K562 (cell line): ENCODE results near the gene PPP1R13B. TPM values are rescaled to one million over a fixed set of nuclear protein-coding genes. Genes with fewer than 3 reads are reported as not detected.
A peak's percentile ranks its signal among the peaks of the same experiment; 100 is the strongest.

ENCODE experiments used
- EP400 ChIP-seq: fragments of 450-650 bp; IDR thresholded peaks from 2 replicates; pipeline ENCODE4 v1.6.1; 2017; ENCODE audit warnings: antibody characterized with exemption, mild to moderate bottlenecking, moderate library complexity
- FOS ChIP-seq: IDR thresholded peaks from 3 replicates; pipeline ENCODE4 v1.6.1; 2011; ENCODE audit not compliant: insufficient read length; ENCODE audit errors: extremely low read depth
- MGA ChIP-seq: fragments of 450-650 bp; IDR thresholded peaks from 2 replicates; pipeline ENCODE4 v1.6.1; 2016; ENCODE audit warnings: mild to moderate bottlenecking, moderate library complexity
- ZKSCAN3 ChIP-seq: fragments of 250-450 bp; sonication (Bioruptor Pico); IDR thresholded peaks from 2 replicates; pipeline ENCODE4 v1.4.0; 2020
- polyA plus RNA-seq, 8 experiments: library from polyadenylated mRNA; depleted of rRNA in 4 of 8; stranded (reverse) in 5 of 8; unstranded in 3 of 8; fragments of >200 nt; fragmentation: Nextera tagmentation in 2 of 8; fragmentation: Illumina TruSeq in 1 of 8; extraction: Ambion mirVana in 2 of 8; extraction: Trizol in 1 of 8; gene quantifications; 2 replicates each; pipeline versions ENCODE4 v1.2.1 to v1.2.3, GENCODE V29; 2011 to 2014; ENCODE audit warnings: inconsistent platforms in 1 of 8, missing spikeins in 1 of 8
- total RNA-seq, 7 experiments: library from RNA; depleted of rRNA in 6 of 7; stranded (reverse); fragments of >200 nt in 6 of 7; fragmentation: Illumina TruSeq in 2 of 7; extraction: Trizol in 2 of 7; gene quantifications; 2 replicates each; pipeline versions ENCODE4 v1.2.1 to v1.2.3, GENCODE V29; 2011 to 2021; ENCODE audit warnings: low replicate concordance in 1 of 7
- TF ChIP-seq, protein P1 (sequence below), 2 experiments: fragments of 450-650 bp; IDR thresholded peaks; 2 replicates each; pipeline ENCODE4 v1.6.1; 2016
- TF ChIP-seq, protein P2 (sequence below), 3 experiments: IDR thresholded peaks in 2 of 3; conservative IDR thresholded peaks in 1 of 3; 2 replicates each; pipeline ENCODE4 v1.5.1; 2011 to 2012; ENCODE audit warnings: low read length in 3 of 3, mild to moderate bottlenecking in 3 of 3, control low read depth in 2 of 3, improper control_type of control experiment in 1 of 3, inconsistent platforms in 1 of 3, low read depth in 1 of 3, mixed read lengths in 1 of 3, moderate library complexity in 1 of 3; ENCODE audit not compliant: insufficient read depth in 2 of 3
- TF ChIP-seq, protein P3 (sequence below): fragments of 450-650 bp; IDR thresholded peaks from 2 replicates; pipeline ENCODE4 v1.6.1; 2016; ENCODE audit warnings: mild to moderate bottlenecking

Gene PPP1R13B
- total and polyA plus RNA-seq, 9 of the 15 experiments (the other 6 are each of a cell fraction or from before 2014, with no cell fraction given): 0.03 to 1.7 (median 0.15) TPM

GRCh38 chr14:103715052-103716000, 132.0 kb downstream of the PPP1R13B start, which contains the start of the genes XRCC3 and ZFYVE21 (continued):
- TF ChIP-seq, protein P1, sequence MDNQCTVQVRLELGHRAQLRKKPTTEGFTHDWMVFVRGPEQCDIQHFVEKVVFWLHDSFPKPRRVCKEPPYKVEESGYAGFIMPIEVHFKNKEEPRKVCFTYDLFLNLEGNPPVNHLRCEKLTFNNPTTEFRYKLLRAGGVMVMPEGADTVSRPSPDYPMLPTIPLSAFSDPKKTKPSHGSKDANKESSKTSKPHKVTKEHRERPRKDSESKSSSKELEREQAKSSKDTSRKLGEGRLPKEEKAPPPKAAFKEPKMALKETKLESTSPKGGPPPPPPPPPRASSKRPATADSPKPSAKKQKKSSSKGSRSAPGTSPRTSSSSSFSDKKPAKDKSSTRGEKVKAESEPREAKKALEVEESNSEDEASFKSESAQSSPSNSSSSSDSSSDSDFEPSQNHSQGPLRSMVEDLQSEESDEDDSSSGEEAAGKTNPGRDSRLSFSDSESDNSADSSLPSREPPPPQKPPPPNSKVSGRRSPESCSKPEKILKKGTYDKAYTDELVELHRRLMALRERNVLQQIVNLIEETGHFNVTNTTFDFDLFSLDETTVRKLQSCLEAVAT (IDR thresholded peaks at IDR 0.05): peak in 1 of 2 experiments; percentile 96; a peak in 1 of 4 replicates
- TF ChIP-seq, protein P2, sequence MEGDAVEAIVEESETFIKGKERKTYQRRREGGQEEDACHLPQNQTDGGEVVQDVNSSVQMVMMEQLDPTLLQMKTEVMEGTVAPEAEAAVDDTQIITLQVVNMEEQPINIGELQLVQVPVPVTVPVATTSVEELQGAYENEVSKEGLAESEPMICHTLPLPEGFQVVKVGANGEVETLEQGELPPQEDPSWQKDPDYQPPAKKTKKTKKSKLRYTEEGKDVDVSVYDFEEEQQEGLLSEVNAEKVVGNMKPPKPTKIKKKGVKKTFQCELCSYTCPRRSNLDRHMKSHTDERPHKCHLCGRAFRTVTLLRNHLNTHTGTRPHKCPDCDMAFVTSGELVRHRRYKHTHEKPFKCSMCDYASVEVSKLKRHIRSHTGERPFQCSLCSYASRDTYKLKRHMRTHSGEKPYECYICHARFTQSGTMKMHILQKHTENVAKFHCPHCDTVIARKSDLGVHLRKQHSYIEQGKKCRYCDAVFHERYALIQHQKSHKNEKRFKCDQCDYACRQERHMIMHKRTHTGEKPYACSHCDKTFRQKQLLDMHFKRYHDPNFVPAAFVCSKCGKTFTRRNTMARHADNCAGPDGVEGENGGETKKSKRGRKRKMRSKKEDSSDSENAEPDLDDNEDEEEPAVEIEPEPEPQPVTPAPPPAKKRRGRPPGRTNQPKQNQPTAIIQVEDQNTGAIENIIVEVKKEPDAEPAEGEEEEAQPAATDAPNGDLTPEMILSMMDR (IDR thresholded peaks at IDR 0.05 in 2 of 3, conservative IDR thresholded peaks at IDR 0.05 in 1 of 3; ENCODE audit: insufficient read depth in 2 of 3, low read depth in 1 of 3, low read length in 3 of 3): no peak
- peak; percentile 49; the same call in 1 of the 2 replicates for TF ChIP-seq EP400
- TF ChIP-seq, protein P3, sequence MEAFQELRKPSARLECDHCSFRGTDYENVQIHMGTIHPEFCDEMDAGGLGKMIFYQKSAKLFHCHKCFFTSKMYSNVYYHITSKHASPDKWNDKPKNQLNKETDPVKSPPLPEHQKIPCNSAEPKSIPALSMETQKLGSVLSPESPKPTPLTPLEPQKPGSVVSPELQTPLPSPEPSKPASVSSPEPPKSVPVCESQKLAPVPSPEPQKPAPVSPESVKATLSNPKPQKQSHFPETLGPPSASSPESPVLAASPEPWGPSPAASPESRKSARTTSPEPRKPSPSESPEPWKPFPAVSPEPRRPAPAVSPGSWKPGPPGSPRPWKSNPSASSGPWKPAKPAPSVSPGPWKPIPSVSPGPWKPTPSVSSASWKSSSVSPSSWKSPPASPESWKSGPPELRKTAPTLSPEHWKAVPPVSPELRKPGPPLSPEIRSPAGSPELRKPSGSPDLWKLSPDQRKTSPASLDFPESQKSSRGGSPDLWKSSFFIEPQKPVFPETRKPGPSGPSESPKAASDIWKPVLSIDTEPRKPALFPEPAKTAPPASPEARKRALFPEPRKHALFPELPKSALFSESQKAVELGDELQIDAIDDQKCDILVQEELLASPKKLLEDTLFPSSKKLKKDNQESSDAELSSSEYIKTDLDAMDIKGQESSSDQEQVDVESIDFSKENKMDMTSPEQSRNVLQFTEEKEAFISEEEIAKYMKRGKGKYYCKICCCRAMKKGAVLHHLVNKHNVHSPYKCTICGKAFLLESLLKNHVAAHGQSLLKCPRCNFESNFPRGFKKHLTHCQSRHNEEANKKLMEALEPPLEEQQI: no peak
- TF ChIP-seq FOS: peak; percentile 98
- 0 out of 2 replicates have a peak, but pooled peaks have one; percentile 8 for TF ChIP-seq MGA
- no peak for TF ChIP-seq ZKSCAN3
